ENCODE data around the gene FAM131C.
"Not testable (repeated sequence)": the region's sequence is repeated elsewhere in the genome, so short reads cannot be mapped to it uniquely, and the experiment has no call there.

Gene FAM131C

GRCh38 chr1:16033103-16033632 lies 40.3 kb downstream of the FAM131C start:
- not testable (repeated sequence) for DNase-seq (ENCODE audit: low read depth)

GRCh38 chr1:16032388-16033102 lies 40.9 kb downstream of the FAM131C start:
- DNase-seq (ENCODE audit: low read depth) = peak; percentile 20

- no peak for DNase-seq (ENCODE audit: low read depth)
These were observed 41.9 kb downstream of the FAM131C start for GRCh38 chr1:16031551-16031950.

DNA sequence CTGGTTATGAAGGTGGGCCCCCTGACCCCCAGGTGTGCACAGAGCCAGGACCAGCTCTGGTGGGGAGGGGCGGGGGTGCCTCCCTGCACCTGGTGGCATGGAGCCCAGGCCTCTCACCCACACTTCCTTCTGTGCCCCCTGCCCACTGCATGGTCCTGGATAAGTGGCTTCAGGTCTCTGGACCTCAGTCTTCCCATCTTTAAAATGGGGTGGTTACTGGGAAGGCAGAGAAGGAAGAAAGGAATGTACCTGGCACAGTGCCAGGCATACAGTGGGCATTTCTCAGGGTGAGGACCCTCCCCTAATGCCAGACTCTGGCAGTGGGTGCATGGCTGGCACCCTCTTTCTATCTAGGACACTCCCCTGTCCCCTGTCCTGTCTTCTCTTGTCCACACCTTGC lies 44.2 kb downstream of the FAM131C start:
- no peak for DNase-seq (ENCODE audit: low read depth)

DNA sequence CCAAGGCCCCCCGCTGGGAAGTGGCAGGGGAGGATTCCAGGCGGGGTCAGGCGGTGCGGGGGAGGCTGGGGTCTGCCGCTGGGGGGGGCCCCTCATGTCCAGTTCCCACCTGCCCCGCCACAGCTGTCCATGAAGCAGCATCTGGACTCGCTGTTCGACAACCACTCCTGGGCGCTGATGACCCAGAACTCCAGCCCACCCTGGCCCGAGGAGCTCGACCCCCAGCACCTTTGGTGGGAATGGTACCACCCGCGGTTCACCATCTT lies 44.5 kb downstream of the FAM131C start:
- not testable (repeated sequence) for DNase-seq (ENCODE audit: low read depth)

GRCh38 chr1:16028237-16029002 lies 45.0 kb downstream of the FAM131C start:
- no peak for DNase-seq (ENCODE audit: low read depth)

- no peak for DNase-seq (ENCODE audit: low read depth)
These were observed 46.5 kb downstream of the FAM131C start for GRCh38 chr1:16026723-16027484.

DNA sequence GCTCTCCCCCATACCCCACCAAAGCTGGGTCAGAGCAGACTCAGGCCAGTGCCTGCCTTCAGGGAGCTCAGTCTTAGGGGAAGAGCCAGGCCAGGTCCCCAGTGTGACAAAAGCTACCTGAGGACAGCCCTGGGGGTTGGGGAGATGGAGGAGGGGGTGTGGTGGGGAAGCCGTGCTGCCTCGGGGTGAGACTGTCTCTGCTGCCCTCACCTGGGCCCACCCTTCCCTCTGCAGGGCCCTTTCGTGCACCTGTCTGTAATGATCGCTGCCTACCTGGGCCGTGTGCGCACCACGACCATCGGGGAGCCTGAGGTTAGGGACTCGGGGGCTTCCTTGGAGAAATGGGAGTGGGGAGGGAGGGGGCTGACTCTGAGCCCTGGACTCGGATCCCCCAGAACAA lies 47.1 kb downstream of the FAM131C start:
- not testable (repeated sequence) for DNase-seq (ENCODE audit: low read depth)

GRCh38 chr1:16023050-16023653 lies 50.3 kb downstream of the FAM131C start:
- DNase-seq (ENCODE audit: low read depth) = no peak

GRCh38 chr1:16022393-16022792 lies 51.1 kb downstream of the FAM131C start:
- DNase-seq (ENCODE audit: low read depth) = no peak

- no peak for DNase-seq (ENCODE audit: low read depth)
These were observed 51.8 kb downstream of the FAM131C start, which contains the start of gene CLCNKA for GRCh38 chr1:16021681-16022080. Gene CLCNKA (plus strand): TSS chr1:16022036. CDS start chr1:16022620, 584 bp downstream.

DNA sequence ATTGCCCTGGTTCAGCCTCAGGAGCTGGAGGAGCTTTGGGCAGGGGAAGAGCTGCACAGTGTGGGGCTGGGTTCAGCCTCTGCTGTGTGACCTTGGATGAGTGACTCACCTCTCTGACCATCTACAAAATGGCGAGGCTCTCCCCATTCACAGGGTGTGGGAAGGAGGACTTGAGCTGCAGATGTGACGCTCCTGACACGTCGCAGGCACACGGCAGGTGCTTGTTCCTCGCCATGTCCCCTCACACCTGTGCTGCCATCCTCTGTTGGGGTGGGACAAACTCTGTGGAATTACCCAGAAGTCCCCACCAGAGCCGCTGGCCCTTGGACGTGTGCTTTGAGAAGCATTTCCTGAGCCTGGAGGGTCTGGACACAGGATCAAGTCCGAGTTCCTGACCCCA lies 52.6 kb downstream of the FAM131C start:
- DNase-seq (ENCODE audit: low read depth) = not testable (repeated sequence)

DNA sequence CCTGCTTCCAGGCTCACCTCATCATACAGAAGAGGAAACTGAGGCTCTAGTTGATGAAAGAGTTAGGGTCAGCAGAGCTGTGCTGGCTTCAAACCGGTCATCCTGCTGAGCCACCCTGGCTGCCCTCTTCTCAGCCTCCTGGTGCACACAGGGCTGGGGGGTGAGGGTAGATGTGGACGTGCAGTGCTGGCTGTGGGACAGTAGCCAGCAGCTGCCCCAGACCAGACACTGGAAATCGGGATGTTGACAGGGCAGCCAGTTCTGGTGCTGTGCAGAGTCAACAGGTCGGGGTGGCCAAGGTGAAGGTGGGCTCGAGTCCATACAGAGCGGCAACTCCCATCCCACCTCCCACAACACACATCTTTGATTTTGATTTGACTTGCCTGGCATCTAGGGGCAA lies 53.1 kb downstream of the FAM131C start:
- DNase-seq (ENCODE audit: low read depth) = no peak

DNA sequence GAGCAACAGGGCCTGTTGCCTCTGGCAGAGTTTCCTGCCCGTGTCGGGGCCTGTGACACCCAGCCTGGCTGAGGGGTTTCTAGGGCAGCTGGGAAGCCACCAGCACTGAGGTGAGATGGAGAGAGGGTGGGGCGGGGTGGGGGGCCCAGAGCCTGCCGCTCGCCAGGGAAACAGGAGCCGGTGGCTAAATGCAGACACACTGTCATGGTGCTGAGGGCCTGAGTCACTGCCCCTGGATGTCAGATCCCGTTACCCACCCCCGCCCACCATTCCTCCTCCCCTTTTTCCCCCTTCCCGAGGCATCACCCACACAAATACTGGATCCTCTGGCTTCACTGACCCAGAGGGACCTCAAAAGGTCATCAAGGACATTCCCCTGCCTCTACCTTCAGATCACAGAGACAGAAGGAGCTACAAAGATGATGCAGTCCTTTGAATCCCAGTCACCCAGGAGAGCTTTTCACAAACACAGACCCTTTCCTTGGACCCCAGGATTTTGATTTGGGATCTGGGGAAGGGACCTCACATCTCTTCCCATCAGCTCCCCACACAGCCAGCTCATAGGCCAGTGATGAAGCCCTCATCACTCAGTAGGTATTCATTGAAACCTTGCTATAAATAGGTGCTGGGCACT lies 53.7 kb downstream of the FAM131C start:
- no peak for DNase-seq (ENCODE audit: low read depth)

- DNase-seq (ENCODE audit: low read depth) = no peak
These were observed 54.5 kb downstream of the FAM131C start for GRCh38 chr1:16018749-16019643.

DNA sequence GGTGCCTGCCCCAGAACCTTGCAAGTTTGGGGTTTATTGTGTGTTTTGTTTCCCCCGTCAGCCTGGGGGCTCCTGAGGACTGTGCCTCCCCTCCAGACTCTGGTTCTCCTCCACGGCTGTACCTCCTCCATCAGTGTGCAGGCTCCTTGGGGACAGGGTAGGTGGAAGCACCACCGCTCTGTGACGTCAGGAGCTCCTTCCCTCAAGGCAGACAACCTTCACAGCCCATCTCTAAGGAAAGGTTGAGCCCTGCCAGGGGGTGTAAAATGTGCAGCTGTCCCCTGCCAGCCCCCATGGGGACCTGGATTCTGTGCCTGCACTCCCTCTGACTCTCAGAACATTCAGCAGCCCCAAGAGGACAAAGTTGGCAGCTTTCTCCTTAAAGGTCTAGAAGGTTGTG lies 55.1 kb downstream of the FAM131C start:
- DNase-seq (ENCODE audit: low read depth) = no peak

DNA sequence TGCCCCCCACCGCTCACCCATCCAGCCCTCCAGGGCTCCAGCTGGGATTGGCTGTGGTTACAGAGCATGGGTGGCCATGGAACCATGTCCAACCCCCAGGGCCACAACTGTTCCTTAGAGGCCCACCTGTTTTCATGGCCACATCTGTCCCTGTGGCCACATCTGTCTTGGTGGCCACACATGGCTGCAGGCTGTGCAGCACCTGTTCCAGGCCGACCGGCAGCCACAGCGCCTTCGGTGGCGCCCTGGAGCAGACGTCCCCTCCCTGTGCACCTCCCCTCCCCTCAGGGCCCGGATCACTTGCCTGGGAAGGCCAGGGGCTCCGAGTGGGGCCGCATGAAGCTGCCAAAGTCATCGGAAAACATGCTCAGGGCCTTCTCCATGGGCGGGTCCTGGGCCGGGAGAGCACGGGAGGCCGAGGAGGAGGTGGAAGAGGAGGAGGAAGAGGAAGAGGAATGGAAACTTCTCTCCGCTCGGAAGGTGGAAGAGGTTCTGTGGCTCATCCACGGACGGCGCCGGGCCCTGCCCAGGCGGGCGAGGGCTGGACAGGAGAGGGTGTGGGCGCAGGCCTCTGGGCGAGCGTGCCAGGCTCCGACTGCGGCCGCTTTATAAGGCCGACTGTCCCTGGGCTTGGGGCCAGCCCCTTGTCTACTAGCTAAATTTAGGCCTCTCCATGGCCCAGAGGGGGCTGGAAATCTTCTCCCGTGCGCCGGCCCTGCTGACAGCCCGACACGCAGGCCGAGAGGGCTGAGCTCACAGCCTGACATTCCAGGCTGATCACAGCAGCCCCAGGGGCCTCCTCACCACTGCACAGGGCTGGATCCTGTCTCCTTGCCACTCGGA lies 55.8 kb downstream of the FAM131C start, which contains the start of gene HSPB7:
TSS of gene HSPB7 (minus strand) at position 583 of the 843 bp plus-strand sequence. CDS start at position 503, 80 bp downstream.
- DNase-seq (ENCODE audit: low read depth) = no peak

- no peak for DNase-seq (ENCODE audit: low read depth)
These were observed 56.4 kb downstream of the FAM131C start for GRCh38 chr1:16017076-16017460.
